ENCODE measurements around the gene EFNA4.

DNA sequence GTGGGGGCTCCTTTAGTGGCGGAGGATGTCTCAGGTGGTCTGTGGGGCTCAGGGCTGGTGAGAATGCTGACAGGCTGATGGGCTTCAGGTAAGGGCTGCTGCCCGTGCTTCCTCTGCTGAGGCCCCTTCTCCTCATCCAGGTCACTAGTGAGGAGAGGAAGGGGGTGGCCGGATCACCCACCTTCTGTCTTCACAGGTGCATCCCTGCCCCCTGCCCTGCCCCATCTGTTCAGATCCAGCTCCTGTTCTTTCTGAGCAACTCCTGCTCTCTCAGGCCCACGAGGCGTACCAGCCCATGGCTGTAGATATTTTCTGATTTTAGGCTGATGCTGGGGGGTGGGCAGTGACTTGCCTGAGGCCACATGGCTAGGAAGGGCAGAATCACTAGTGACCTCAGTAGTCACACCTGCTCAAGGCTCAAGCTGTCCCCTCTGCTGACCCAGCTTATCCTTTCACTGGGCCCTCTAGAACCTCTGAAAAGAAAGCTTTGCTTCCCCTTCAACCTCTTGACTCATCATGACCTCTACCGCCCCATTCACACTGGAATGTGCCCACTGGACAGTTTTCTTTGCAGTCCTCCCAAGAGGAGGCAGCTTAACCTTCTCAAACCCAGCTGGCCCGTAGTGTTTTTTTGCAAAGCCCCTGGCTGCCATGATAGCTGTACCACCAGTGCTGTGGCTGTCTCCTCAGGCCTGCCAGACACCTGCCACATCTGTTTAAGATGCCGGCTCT is 44.8 kb upstream of the EFNA4 start:
- TF ChIP-seq, protein P1, sequence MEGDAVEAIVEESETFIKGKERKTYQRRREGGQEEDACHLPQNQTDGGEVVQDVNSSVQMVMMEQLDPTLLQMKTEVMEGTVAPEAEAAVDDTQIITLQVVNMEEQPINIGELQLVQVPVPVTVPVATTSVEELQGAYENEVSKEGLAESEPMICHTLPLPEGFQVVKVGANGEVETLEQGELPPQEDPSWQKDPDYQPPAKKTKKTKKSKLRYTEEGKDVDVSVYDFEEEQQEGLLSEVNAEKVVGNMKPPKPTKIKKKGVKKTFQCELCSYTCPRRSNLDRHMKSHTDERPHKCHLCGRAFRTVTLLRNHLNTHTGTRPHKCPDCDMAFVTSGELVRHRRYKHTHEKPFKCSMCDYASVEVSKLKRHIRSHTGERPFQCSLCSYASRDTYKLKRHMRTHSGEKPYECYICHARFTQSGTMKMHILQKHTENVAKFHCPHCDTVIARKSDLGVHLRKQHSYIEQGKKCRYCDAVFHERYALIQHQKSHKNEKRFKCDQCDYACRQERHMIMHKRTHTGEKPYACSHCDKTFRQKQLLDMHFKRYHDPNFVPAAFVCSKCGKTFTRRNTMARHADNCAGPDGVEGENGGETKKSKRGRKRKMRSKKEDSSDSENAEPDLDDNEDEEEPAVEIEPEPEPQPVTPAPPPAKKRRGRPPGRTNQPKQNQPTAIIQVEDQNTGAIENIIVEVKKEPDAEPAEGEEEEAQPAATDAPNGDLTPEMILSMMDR (conservative IDR thresholded peaks at IDR 0.05): no peak
- no peak for TF ChIP-seq ZFX (IDR thresholded peaks at IDR 0.05)
